PC-9 (cell line): ENCODE results near the gene GDF7. TPM values are rescaled to one million over a fixed set of nuclear protein-coding genes. Genes with fewer than 3 reads are reported as not detected.

Experiments
- BruUV-seq: library from RNA; stranded (reverse); fragments of 400-500 nt; replicated peaks from 2 replicates; lab custom pipeline; 2021; lab: Mats Ljungman, UMichigan
- CTCF ChIA-PET: fragments of 300-600 bp; sonication (Branson Sonifier 250); formaldehyde crosslinking; loops from one replicate; lab custom pipeline; 2022; ENCODE audit warnings: antibody characterized with exemption; lab: Charles Lee
- POLR2A ChIA-PET: fragments of 300-600 bp; sonication (Branson Sonifier 250); formaldehyde crosslinking; loops from one replicate; lab custom pipeline; 2022; ENCODE audit warnings: antibody characterized with exemption; ENCODE audit not compliant: unreplicated experiment; lab: Charles Lee
- DNase-seq, 2 experiments: peaks; one replicate each; pipeline versions ENCODE4 v3.0.0 to v3.0.0-alpha.2; 2015 to 2022; ENCODE audit warnings: mixed read lengths in 1 of 2
- H2AFZ ChIP-seq: fragments of 200-600 bp; sonication (generic); 2 replicates; pipeline ENCODE4 v1.8.1; 2017; ENCODE audit warnings: antibody characterized with exemption
- H3F3A ChIP-seq: fragments of 200-600 bp; sonication (generic); 2 replicates; pipeline ENCODE4 v1.8.1; 2017; ENCODE audit warnings: antibody characterized with exemption, mild to moderate bottlenecking, low read depth; ENCODE audit not compliant: insufficient read depth
- H3K27ac ChIP-seq: fragments of 200-600 bp; sonication (generic); 2 replicates; pipeline ENCODE4 v1.6.1; 2016; ENCODE audit warnings: mixed run types
- H3K27me3 ChIP-seq: fragments of 200-600 bp; sonication (generic); 2 replicates; pipeline ENCODE4 v1.6.1; 2016; ENCODE audit warnings: low read depth, mixed run types; ENCODE audit not compliant: insufficient read depth
- H3K36me3 ChIP-seq: fragments of 200-600 bp; sonication (generic); 2 replicates; pipeline ENCODE4 v1.6.1; 2016; ENCODE audit warnings: low read depth, mixed run types
- H3K4me1 ChIP-seq: fragments of 200-600 bp; sonication (generic); replicated peaks from 2 replicates; pipeline ENCODE4 v1.6.1; 2016; ENCODE audit warnings: mixed run types; ENCODE audit not compliant: insufficient read depth
- H3K4me2 ChIP-seq: fragments of 200-600 bp; sonication (generic); 2 replicates; pipeline ENCODE4 v1.6.1; 2017; ENCODE audit warnings: mixed run types
- H3K4me3 ChIP-seq: fragments of 200-600 bp; sonication (generic); 2 replicates; pipeline ENCODE4 v1.6.1; 2016; ENCODE audit warnings: mixed run types
- H3K79me2 ChIP-seq: fragments of 200-600 bp; sonication (generic); 2 replicates; pipeline ENCODE4 v1.6.1; 2017; ENCODE audit warnings: low read depth, mixed run types
- H3K9me2 ChIP-seq: fragments of 200-600 bp; sonication (generic); 2 replicates; pipeline ENCODE4 v1.8.1; 2017; ENCODE audit warnings: mild to moderate bottlenecking; ENCODE audit not compliant: insufficient read depth
- H3K9me3 ChIP-seq: fragments of 200-600 bp; sonication (generic); 2 replicates; pipeline ENCODE4 v1.8.1; 2016; ENCODE audit warnings: low read depth; ENCODE audit not compliant: insufficient read depth
- H4K20me1 ChIP-seq: fragments of 200-600 bp; sonication (generic); 2 replicates; pipeline ENCODE4 v1.8.1; 2017; ENCODE audit not compliant: insufficient read depth
- EZH2 ChIP-seq: fragments of 200-600 bp; sonication (generic); IDR thresholded peaks from 2 replicates; pipeline ENCODE4 v1.8.0; 2017; ENCODE audit warnings: antibody characterized with exemption, low read depth
- intact Hi-C: fragments of 100-400 bp; cut with micrococcal nuclease; formaldehyde crosslinking; loops from one replicate; pipeline ENCODE4 v1.10.0; 2022; ENCODE audit not compliant: unreplicated experiment
- total RNA-seq: library from RNA; stranded (reverse); gene quantifications from 2 replicates; pipeline ENCODE4 v1.2.3, GENCODE V29; 2021
- TF ChIP-seq, protein P1 (sequence below): fragments of 200-600 bp; sonication (generic); conservative IDR thresholded peaks from 2 replicates; pipeline ENCODE4 v1.6.1; 2017; ENCODE audit warnings: mixed run types, antibody characterized with exemption, mild to moderate bottlenecking, moderate library complexity

The GDF7 gene
- total RNA-seq, 1 experiment from 2014 or later: 0.04 TPM

DNA sequence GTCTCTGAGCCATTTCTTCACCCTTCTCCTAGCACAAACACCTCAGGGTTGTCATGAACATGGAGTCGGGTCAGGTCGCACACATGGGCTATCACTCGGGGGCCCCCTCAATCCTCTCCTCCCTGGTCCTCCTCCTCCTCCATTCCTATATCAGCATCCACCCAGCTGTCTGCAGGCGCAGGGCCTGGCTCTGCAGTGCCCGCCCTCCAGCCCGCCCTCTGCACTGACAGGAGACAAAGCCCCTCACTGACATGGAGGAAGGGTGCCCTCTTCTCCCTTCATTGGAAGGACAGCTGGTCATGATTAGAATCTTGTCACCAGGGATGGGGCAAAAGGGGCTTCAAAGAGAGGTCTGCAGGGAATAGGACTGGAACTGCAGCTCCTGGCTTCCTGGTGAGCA is 37.8 kb upstream of the GDF7 start:
- Histone ChIP-seq H3F3A (peaks cover 10% of the 10 kb centered on the region; the same call in 1 of the 2 replicates), H3K9me3 (no peaks in the 10 kb centered on the region), H3K27ac (no peak overlapping the region), H3K79me2 (no peaks in the 10 kb centered on the region), H2AFZ (no peak overlapping the region), H4K20me1 (no peaks in the 10 kb centered on the region), H3K36me3 (no peaks in the 10 kb centered on the region), H3K4me3 (no peak overlapping the region), H3K4me2 (no peak overlapping the region), H3K4me1 (peaks cover 18% of the 10 kb centered on the region), H3K9me2 (no peaks in the 10 kb centered on the region), H3K27me3 (no peaks in the 10 kb centered on the region)
- ChIA-PET POLR2A (interaction anchor here (1.1 kb wide), 1 partner anchor 183 kb away, joined by 3 read pairs; the partner anchor contains the start of gene RHOB), CTCF (no interaction called here)
- no peak for DNase-seq
- intact Hi-C loops: no loop called here
- BruUV-seq: no TSS peak
- TF ChIP-seq, protein P1, sequence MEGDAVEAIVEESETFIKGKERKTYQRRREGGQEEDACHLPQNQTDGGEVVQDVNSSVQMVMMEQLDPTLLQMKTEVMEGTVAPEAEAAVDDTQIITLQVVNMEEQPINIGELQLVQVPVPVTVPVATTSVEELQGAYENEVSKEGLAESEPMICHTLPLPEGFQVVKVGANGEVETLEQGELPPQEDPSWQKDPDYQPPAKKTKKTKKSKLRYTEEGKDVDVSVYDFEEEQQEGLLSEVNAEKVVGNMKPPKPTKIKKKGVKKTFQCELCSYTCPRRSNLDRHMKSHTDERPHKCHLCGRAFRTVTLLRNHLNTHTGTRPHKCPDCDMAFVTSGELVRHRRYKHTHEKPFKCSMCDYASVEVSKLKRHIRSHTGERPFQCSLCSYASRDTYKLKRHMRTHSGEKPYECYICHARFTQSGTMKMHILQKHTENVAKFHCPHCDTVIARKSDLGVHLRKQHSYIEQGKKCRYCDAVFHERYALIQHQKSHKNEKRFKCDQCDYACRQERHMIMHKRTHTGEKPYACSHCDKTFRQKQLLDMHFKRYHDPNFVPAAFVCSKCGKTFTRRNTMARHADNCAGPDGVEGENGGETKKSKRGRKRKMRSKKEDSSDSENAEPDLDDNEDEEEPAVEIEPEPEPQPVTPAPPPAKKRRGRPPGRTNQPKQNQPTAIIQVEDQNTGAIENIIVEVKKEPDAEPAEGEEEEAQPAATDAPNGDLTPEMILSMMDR: no peak
- no peak for TF ChIP-seq EZH2

DNA sequence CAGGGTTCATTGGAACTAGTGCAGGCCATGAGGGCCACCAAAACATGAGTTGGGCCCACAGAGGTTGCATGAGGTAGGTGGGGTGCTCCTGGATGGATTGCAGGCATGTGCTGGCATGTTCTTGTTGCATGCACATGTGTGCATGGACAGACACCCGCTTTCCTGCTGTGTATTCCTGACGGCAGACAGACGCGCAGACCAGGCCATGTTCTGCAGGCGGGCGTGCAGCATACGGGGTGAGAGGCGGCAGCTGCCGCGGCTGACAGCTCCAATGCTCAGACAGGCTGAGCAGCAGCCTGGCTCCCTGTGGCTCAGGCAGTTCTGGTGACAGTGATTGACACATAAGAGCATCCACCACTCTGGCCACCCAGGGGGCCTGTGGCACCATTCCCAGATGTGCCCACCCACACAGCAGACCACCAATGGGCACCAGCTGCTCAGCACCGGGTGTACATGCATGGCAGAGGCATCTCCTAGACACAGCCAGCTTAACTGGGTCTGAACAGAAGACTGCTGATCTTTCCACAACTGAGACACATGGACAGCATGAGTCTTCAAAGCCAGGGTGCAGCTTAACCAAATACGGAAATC is 37.3 kb upstream of the GDF7 start:
- no peaks in the 10 kb centered on the region for H3K36me3 ChIP-seq
- no peak overlapping the region for H3K4me3 ChIP-seq
- intact Hi-C loops: no loop called here
- no peaks in the 10 kb centered on the region for H3K9me2 ChIP-seq
- no peaks in the 10 kb centered on the region for H3K9me3 ChIP-seq
- DNase-seq: no peak
- no peak overlapping the region for H3K4me2 ChIP-seq
- CTCF ChIA-PET: no interaction called here
- H3K4me1 ChIP-seq: peaks cover 23% of the 10 kb centered on the region
- H3K79me2 ChIP-seq: no peaks in the 10 kb centered on the region
- no TSS peak for BruUV-seq
- H2AFZ ChIP-seq: no peak overlapping the region
- no peak overlapping the region for H3K27ac ChIP-seq
- TF ChIP-seq, protein P1: no peak
- no peaks in the 10 kb centered on the region for H4K20me1 ChIP-seq
- H3K27me3 ChIP-seq: no peaks in the 10 kb centered on the region
- peaks cover 15% of the 10 kb centered on the region; the same call in 1 of the 2 replicates for H3F3A ChIP-seq
- POLR2A ChIA-PET: interaction anchor here (1.1 kb wide), 1 partner anchor 183 kb away, joined by 3 read pairs; the partner anchor contains the start of gene RHOB

DNA sequence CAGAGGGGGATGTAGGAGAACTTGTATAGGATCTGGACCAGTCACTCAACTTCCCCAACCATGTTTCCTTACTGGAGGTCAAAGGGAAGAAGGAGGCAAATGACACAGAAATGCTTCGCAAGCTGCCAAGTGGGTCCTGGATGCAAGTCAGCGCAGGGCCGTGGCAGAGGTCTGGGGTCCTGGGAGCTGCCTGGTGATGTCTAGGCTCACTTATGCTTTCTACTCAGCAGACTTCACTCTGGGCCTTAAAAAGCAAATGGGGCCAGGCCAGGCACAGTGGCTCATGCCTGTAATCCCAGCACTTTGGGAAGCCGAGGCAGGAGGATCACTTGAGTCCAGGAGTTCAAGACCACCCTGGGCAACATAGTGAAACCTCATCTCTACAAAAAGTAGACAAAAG is 36.0 kb upstream of the GDF7 start:
- BruUV-seq: no TSS peak

More for the DNA sequence above, 36.0 kb upstream of the GDF7 start:
- Histone ChIP-seq H3K4me2 (no peak overlapping the region), H4K20me1 (no peaks in the 10 kb centered on the region), H3K4me1 (peaks cover 34% of the 10 kb centered on the region), H3F3A (peaks cover 25% of the 10 kb centered on the region), H3K9me3 (no peaks in the 10 kb centered on the region), H3K36me3 (no peaks in the 10 kb centered on the region), H3K79me2 (no peaks in the 10 kb centered on the region), H3K9me2 (no peaks in the 10 kb centered on the region), H3K4me3 (no peak overlapping the region), H3K27ac (no peak overlapping the region), H3K27me3 (no peaks in the 10 kb centered on the region), H2AFZ (no peak overlapping the region)
- ChIA-PET CTCF (no interaction called here), POLR2A (no interaction called here)
- TF ChIP-seq EZH2: no peak
- TF ChIP-seq, protein P1: no peak
- no peak for DNase-seq
- intact Hi-C loops: no loop called here
